Measurements from ENCODE around the gene E2F4.

GRCh38 chr16:67174706-67175231, 17.2 kb upstream of the E2F4 start:
- no peak for TF ChIP-seq CTCF (IDR thresholded peaks at IDR 0.05)
- TF ChIP-seq POLR2A (IDR thresholded peaks at IDR 0.05), result no peak
